Smooth muscle cell (in vitro differentiated cells): Measurements from ENCODE around the gene BORCS6. TPM values are rescaled to one million over a fixed set of nuclear protein-coding genes. Genes with fewer than 3 reads are reported as not detected.
"Not testable (repeated sequence)": the region's sequence is repeated elsewhere in the genome, so short reads cannot be mapped to it uniquely, and the experiment has no call there.

Experiments used
- DNase-seq: peaks from one replicate; lab custom pipeline; 2025; ENCODE audit not compliant: unreplicated experiment; lab: John Stamatoyannopoulos, UW
- H2AFZ ChIP-seq: fragments of 200-600 bp; sonication (generic); 2 replicates; pipeline ENCODE4 v1.6.0; 2016; ENCODE audit warnings: antibody characterized with exemption, low read depth, mild to moderate bottlenecking
- H3F3A ChIP-seq: fragments of 200-600 bp; sonication (generic); 2 replicates; pipeline ENCODE4 v1.6.0; 2017; ENCODE audit warnings: antibody characterized with exemption, low read depth
- H3K27ac ChIP-seq: fragments of 200-600 bp; sonication (generic); 2 replicates; pipeline ENCODE4 v1.5.1; 2016; ENCODE audit warnings: low read depth, mild to moderate bottlenecking
- H3K27me3 ChIP-seq: fragments of 200-600 bp; sonication (generic); 2 replicates; pipeline ENCODE4 v1.6.1; 2016; ENCODE audit warnings: low read depth, mild to moderate bottlenecking
- H3K36me3 ChIP-seq: fragments of 200-600 bp; sonication (generic); 2 replicates; pipeline ENCODE4 v1.5.1; 2016; ENCODE audit warnings: low read depth
- H3K4me1 ChIP-seq: fragments of 200-600 bp; sonication (generic); 2 replicates; pipeline ENCODE4 v1.5.1; 2016; ENCODE audit warnings: low read depth
- H3K4me2 ChIP-seq: fragments of 200-600 bp; sonication (generic); 2 replicates; pipeline ENCODE4 v1.6.0; 2016; ENCODE audit warnings: mild to moderate bottlenecking
- H3K4me3 ChIP-seq: fragments of 200-600 bp; sonication (generic); 2 replicates; pipeline ENCODE4 v1.5.1; 2016; ENCODE audit warnings: mild to moderate bottlenecking
- H3K79me2 ChIP-seq: fragments of 200-600 bp; sonication (generic); 2 replicates; pipeline ENCODE4 v1.6.0; 2016; ENCODE audit warnings: low read depth, mild to moderate bottlenecking
- H3K9ac ChIP-seq: fragments of 200-600 bp; sonication (generic); 2 replicates; pipeline ENCODE4 v1.6.0; 2016; ENCODE audit warnings: low read depth
- H3K9me3 ChIP-seq: fragments of 200-600 bp; sonication (generic); replicated peaks from 2 replicates; pipeline ENCODE4 v1.5.1; 2016; ENCODE audit warnings: low read depth
- H4K20me1 ChIP-seq: fragments of 200-600 bp; sonication (generic); 2 replicates; pipeline ENCODE4 v1.6.0; 2016; ENCODE audit warnings: low read depth
- WGBS: methylation state at CpG from one replicate; pipeline ENCODE4 v1.1.7; 2016; ENCODE audit warnings: low lambda C conversion rate; 5-methylcytosine and 5-hydroxymethylcytosine counted together
- polyA plus RNA-seq: library from polyadenylated mRNA; unstranded; fragments of >200 nt; fragmentation: Nextera tagmentation; extraction: Ambion mirVana; gene quantifications from 2 replicates; pipeline ENCODE4 v1.2.1, GENCODE V29; 2016
- total RNA-seq: library from RNA; depleted of rRNA; stranded (reverse); fragments of >200 nt; gene quantifications from 2 replicates; pipeline ENCODE4 v1.2.3, GENCODE V29; 2014
- TF ChIP-seq, protein P1 (sequence below): fragments of 200-600 bp; sonication (generic); IDR thresholded peaks from 2 replicates; pipeline ENCODE4 v1.5.1; 2017; ENCODE audit warnings: borderline replicate concordance, mild to moderate bottlenecking, antibody characterized with exemption; ENCODE audit not compliant: insufficient read depth, poor library complexity, severe bottlenecking

The BORCS6 gene
- total and polyA plus RNA-seq, 2 experiments from 2014 or later = 3.2 to 6.3 TPM

DNA sequence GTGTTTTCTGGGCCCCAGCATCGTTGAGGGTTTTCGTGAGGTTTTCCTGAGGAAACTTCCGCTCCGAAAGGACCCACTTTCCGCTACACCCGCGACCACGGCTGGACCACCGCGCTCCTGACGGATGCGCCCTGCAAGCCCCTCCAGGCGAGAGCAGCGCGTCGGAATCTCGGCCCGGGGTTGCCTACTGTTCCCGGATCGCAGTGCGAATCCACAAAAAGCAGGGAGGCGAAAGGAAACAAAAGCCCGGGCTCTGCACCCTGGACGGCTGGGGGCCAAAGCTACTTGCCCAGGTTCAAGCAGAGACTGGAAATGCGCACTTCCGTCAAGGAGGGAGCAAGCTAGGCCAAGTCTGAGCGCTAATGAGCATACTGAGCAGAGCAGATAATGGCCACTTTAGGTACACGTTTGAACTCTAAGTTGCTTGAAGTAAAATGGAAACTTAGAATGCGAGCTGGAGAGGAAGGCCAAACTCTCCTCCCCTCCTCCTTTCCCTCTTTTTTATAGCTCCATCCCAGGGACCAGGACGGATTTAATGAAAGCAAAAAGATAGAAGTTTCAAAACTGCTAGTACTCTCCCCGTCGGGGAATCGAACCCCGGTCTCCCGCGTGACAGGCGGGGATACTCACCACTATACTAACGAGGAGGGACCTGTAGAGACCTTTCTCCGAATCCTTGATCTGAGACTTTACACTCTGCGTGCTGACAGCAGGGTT lies 31.8 kb upstream of the BORCS6 start:
- H3K9ac ChIP-seq = peak overlapping the region; percentile 64
- under 1% methylated on average over 40 of the region's 40 CpGs for WGBS
- peak overlapping the region; percentile 90 for H3K27ac ChIP-seq
- H3K4me3 ChIP-seq = peak overlapping the region; percentile 62
- peaks cover 16% of the 10 kb centered on the region for H3F3A ChIP-seq
- no peaks in the 10 kb centered on the region for H4K20me1 ChIP-seq
- no peaks in the 10 kb centered on the region for H3K9me3 ChIP-seq
- DNase-seq = peak; percentile 85
- peak overlapping the region; percentile 80 for H2AFZ ChIP-seq
- H3K4me2 ChIP-seq = peak overlapping the region; percentile 95
- TF ChIP-seq, protein P1, sequence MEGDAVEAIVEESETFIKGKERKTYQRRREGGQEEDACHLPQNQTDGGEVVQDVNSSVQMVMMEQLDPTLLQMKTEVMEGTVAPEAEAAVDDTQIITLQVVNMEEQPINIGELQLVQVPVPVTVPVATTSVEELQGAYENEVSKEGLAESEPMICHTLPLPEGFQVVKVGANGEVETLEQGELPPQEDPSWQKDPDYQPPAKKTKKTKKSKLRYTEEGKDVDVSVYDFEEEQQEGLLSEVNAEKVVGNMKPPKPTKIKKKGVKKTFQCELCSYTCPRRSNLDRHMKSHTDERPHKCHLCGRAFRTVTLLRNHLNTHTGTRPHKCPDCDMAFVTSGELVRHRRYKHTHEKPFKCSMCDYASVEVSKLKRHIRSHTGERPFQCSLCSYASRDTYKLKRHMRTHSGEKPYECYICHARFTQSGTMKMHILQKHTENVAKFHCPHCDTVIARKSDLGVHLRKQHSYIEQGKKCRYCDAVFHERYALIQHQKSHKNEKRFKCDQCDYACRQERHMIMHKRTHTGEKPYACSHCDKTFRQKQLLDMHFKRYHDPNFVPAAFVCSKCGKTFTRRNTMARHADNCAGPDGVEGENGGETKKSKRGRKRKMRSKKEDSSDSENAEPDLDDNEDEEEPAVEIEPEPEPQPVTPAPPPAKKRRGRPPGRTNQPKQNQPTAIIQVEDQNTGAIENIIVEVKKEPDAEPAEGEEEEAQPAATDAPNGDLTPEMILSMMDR = no peak
- no peaks in the 10 kb centered on the region for H3K36me3 ChIP-seq
- no peaks in the 10 kb centered on the region for H3K27me3 ChIP-seq
- no peaks in the 10 kb centered on the region for H3K79me2 ChIP-seq
- peaks cover 4% of the 10 kb centered on the region for H3K4me1 ChIP-seq

DNA sequence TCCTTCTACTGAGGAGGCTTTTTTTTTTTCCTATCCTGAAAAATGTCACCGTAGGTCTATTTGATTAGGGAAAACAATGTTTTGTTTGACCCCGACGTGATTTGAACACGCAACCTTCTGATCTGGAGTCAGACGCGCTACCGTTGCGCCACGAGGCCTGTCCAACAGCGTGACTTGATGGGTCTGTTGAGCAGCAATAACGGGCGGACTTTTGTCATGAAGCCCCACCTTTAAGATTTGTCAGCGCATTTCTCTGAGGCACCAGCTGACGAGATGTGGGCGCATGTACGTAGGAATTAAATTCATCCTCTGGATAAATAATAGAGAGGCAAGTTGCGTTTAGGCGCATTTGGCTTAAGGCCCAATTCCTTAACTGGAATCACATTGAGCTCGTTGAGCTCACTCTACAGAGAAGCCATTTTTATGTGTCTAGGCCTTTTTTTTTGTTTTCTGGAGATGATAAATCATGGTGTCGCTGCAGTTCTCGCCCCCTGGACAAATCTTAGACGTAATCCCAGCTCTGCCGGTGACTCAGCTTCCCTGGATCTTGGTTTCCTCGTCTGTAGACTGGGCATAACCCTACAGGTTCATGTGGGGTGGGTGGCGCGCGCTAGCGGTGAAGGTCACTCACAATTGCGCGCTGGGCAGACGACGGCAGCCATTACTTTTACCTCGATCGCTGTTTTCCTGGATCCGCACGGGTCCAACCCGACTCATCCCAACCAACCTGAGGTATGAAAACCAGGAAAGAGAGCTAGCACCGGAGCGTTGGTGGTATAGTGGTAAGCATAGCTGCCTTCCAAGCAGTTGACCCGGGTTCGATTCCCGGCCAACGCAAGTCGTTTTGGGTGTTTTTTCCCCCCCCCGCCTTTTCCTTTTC lies 31.0 kb upstream of the BORCS6 start:
- Histone ChIP-seq H2AFZ (peak overlapping the region; percentile 80), H3K36me3 (no peaks in the 10 kb centered on the region), H3K9ac (peak overlapping the region; percentile 64), H3K4me3 (peak overlapping the region; percentile 62), H3F3A (peaks cover 16% of the 10 kb centered on the region), H3K9me3 (no peaks in the 10 kb centered on the region), H3K27ac (peak overlapping the region; percentile 90), H3K27me3 (no peaks in the 10 kb centered on the region), H3K4me2 (peak overlapping the region; percentile 95), H3K79me2 (no peaks in the 10 kb centered on the region), H3K4me1 (peaks cover 4% of the 10 kb centered on the region), H4K20me1 (no peaks in the 10 kb centered on the region)
- peak; percentile 85 for DNase-seq
- WGBS = 1% methylated on average over 45 of the region's 45 CpGs
- TF ChIP-seq, protein P1 = no peak

DNA sequence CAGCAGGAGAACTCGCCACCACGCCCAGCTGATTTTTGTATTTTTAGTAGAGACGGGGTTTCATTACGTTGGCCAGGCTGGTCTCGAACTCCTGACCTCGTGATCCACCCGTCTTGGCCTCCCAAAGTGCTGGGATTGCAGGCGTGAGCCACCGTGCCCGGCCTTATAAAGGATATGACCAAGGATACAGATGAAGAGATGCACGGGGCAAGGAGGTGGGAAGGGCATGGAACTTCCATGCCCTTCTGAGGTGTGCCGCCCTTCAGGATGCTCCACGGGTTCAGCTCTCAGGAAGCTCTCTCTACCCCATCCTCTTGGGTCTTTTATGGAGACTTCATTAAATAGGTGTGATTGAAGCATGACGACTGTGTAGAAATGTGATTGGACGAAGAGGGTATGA lies 24.0 kb upstream of the BORCS6 start:
- not testable (repeated sequence) for H3F3A ChIP-seq, H3K4me3 ChIP-seq, H2AFZ ChIP-seq, H3K36me3 ChIP-seq, DNase-seq, H4K20me1 ChIP-seq, H3K9ac ChIP-seq, H3K79me2 ChIP-seq, H3K9me3 ChIP-seq, H3K4me1 ChIP-seq, H3K27me3 ChIP-seq, H3K27ac ChIP-seq, H3K4me2 ChIP-seq
- 90% methylated on average over 15 of the region's 15 CpGs for WGBS

DNA sequence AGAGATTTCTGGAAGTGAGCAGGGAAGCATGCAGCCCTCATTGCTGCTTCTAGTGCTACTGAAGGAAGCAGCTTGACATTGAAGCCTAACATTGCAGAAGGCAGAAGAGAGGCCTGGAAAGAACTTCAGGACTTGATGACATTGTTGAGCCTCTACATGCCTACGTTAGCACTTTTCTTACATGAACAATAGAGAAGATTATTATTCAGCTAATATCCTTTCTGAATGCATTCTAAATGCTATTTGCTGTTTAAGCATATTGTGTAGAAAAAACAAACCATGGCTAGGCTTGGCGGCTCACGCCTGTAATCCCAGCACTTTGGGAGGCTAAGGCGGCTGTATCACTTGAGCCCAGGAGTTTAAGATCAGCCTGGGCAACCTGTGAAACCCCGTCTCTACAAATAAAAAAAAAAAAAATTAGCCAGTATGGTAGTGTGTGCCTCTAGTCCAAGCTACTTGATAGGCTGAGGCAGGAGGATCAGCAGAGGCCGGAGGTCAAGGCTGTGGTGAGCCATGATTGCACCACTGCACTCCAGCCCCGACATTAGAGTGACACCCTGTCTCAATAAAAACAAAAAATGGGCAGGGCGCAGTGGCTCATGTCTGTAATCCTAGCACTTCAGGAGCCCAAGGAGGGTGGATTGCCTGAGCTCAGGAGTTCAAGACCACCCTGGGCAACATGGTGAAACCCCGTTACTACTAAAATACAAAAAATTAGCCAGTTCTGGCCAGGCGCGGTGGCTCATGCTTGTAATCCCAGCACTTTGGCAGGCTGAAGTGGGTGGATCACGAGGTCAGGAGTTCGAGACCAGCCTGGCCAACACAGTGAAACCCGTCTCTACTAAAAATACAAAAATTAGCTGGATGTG lies 22.6 kb upstream of the BORCS6 start:
- no peaks in the 10 kb centered on the region for H3K27me3 ChIP-seq
- H3K4me1 ChIP-seq = peaks cover 8% of the 10 kb centered on the region
- H4K20me1 ChIP-seq = no peaks in the 10 kb centered on the region
- H3K4me2 ChIP-seq = no peak overlapping the region
- H3K27ac ChIP-seq = no peak overlapping the region
- no peak for DNase-seq
- WGBS = 88% methylated on average over 14 of the region's 14 CpGs
- H3K9ac ChIP-seq = no peak overlapping the region
- H3K9me3 ChIP-seq = no peaks in the 10 kb centered on the region
- no peak overlapping the region for H3K4me3 ChIP-seq
- H3K79me2 ChIP-seq = peaks cover 22% of the 10 kb centered on the region
- no peaks in the 10 kb centered on the region for H3F3A ChIP-seq
- H3K36me3 ChIP-seq = no peaks in the 10 kb centered on the region
- H2AFZ ChIP-seq = no peak overlapping the region
- TF ChIP-seq, protein P1 = no peak
